ENCODE measurements around the gene DLGAP4.
A peak's percentile ranks its signal among the peaks of the same experiment; 100 is the strongest.
"Not testable (repeated sequence)": the region's sequence is repeated elsewhere in the genome, so short reads cannot be mapped to it uniquely, and the experiment has no call there.

The DLGAP4 gene

GRCh38 chr20:36460648-36461599 is 154.8 kb downstream of the DLGAP4 start:
- DNase-seq: peak; percentile 91

GRCh38 chr20:36461600-36462439 is 155.7 kb downstream of the DLGAP4 start:
- DNase-seq: peak; percentile 22

GRCh38 chr20:36462440-36463211 is 156.5 kb downstream of the DLGAP4 start:
- DNase-seq: no peak

- no peak for DNase-seq
Measured at GRCh38 chr20:36463212-36464061, 157.3 kb downstream of the DLGAP4 start.

- DNase-seq: no peak
Measured at GRCh38 chr20:36465109-36466080, 159.3 kb downstream of the DLGAP4 start.

GRCh38 chr20:36466089-36466488 is 159.9 kb downstream of the DLGAP4 start:
- no peak for DNase-seq

- peak; percentile 65 for DNase-seq
Measured at GRCh38 chr20:36467076-36467999, 161.2 kb downstream of the DLGAP4 start.

GRCh38 chr20:36468149-36469000 is 162.2 kb downstream of the DLGAP4 start:
- peak; percentile 27 for DNase-seq

- DNase-seq: no peak
Measured at GRCh38 chr20:36469973-36470372, 163.8 kb downstream of the DLGAP4 start.

GRCh38 chr20:36471885-36472636 is 165.9 kb downstream of the DLGAP4 start:
- DNase-seq: no peak

- no peak for DNase-seq
Measured at GRCh38 chr20:36472637-36473090, 166.5 kb downstream of the DLGAP4 start.

GRCh38 chr20:36473164-36473563 is 167.0 kb downstream of the DLGAP4 start:
- no peak for DNase-seq

- no peak for DNase-seq
Measured at GRCh38 chr20:36474563-36474962, 168.4 kb downstream of the DLGAP4 start.

- DNase-seq: not testable (repeated sequence)
Measured at GRCh38 chr20:36475054-36475453, 168.9 kb downstream of the DLGAP4 start.

GRCh38 chr20:36477475-36477874 is 171.3 kb downstream of the DLGAP4 start:
- no peak for DNase-seq

GRCh38 chr20:36478137-36478905 is 172.2 kb downstream of the DLGAP4 start:
- no peak for DNase-seq

- DNase-seq: no peak
Measured at GRCh38 chr20:36479938-36480337, 173.8 kb downstream of the DLGAP4 start.

Data from NCI-H1092 (cell line).